BE2C (cell line): ENCODE data around the gene PPP2R5C.
"Not testable (repeated sequence)": the region's sequence is repeated elsewhere in the genome, so short reads cannot be mapped to it uniquely, and the experiment has no call there.

Experiments
- DNase-seq: peaks from one replicate; pipeline ENCODE4 v3.0.0-alpha.2; 2020
- H3K27me3 ChIP-seq: fragments of 250-450 bp; sonication (Bioruptor Pico); 2 replicates; pipeline ENCODE4 v1.5.1; 2020; ENCODE audit warnings: mild to moderate bottlenecking
- H3K36me3 ChIP-seq: fragments of 250-450 bp; sonication (Bioruptor Pico); 2 replicates; pipeline ENCODE4 v1.5.1; 2020; ENCODE audit warnings: mild to moderate bottlenecking
- H3K4me1 ChIP-seq: fragments of 250-450 bp; sonication (Bioruptor Pico); 2 replicates; pipeline ENCODE4 v1.5.1; 2020
- H3K4me3 ChIP-seq: 2 replicates; pipeline ENCODE4 v1.5.1; 2011; ENCODE audit warnings: low read depth, low read length
- H3K9me3 ChIP-seq: fragments of 250-450 bp; sonication (Bioruptor Pico); 2 replicates; pipeline ENCODE4 v1.5.1; 2020
- CTCF ChIP-seq: IDR thresholded peaks from 2 replicates; pipeline ENCODE4 v1.5.1; 2012; ENCODE audit warnings: mild to moderate bottlenecking, low read depth, low read length

PPP2R5C gene

GRCh38 chr14:101737414-101738339, 23.8 kb upstream of the PPP2R5C start:
- Histone ChIP-seq H3K9me3 (no peaks in the 10 kb centered on the region; the same call in 1 of the 2 replicates), H3K4me1 (no peaks in the 10 kb centered on the region), H3K4me3 (no peak overlapping the region), H3K27me3 (no peaks in the 10 kb centered on the region), H3K36me3 (no peaks in the 10 kb centered on the region)
- peak; percentile 30; the same call in 1 of the 2 replicates for TF ChIP-seq CTCF
- no peak for DNase-seq

DNA sequence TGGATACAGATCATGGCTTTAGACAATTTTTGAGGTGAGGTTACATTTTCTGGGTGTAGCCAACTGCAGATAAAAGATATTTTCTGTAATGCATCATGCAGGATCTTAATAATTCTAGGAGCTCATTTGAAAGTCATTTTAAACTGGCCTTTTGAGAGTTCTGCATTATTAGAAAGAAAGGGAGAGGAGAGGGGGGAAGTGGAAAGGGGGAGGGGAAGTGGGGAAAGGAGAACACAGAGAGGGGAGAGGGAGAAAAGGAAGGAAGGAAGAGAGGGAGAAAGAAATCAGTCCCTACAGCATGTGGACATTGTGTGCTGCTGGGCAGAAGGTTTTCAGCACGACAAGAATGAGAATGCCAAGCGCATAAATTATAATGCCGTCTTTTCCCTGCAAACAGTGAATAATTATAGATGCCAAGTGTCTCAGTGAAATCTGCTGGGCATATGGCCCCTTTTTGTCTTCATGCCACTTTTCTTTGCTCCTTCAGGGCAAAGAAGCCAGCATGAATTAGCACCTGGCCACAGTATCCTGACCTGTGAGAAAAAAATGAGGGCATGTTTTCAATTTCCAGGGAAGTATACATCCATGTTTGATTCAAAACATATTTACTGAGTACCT, 22.7 kb upstream of the PPP2R5C start:
- Histone ChIP-seq H3K27me3 (no peaks in the 10 kb centered on the region), H3K36me3 (no peaks in the 10 kb centered on the region), H3K9me3 (no peaks in the 10 kb centered on the region; the same call in 1 of the 2 replicates), H3K4me1 (no peaks in the 10 kb centered on the region), H3K4me3 (no peak overlapping the region)
- no peak for TF ChIP-seq CTCF
- DNase-seq = no peak

DNA sequence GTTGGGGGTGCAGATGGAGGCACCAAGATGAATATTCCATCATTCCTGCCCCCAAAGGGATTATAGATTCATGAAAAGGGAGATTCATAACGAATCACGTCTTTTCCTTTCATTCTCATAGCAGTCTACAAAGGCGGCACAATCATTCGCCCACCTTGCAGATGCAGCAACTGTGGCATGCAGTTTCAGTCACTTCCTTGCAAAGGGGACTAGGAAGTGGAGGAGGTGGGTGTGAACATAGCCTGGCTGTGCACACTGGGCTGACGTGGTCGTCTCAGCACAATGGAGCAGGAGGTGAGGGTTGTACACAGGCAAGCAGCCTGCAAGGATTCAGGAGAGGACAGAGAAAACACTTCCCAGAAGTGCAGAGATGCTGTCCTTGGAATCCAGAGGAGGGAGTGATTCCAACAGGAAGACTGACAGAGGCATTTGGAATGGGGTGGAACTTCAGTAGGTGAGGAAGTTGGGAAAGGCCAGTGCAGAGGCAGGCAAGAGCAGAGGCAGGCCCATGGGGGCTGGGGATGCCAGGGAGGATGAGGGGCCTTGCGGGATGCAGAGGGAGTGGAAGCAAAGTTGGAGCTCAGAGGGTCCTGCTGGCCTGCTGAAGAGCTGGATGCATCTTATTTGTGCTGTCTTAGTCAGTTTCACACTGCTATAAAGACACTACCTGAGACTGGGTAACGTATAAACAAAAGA, 21.9 kb upstream of the PPP2R5C start:
- no peak for TF ChIP-seq CTCF
- no peak for DNase-seq

GRCh38 chr14:101740981-101741380, 20.5 kb upstream of the PPP2R5C start:
- no peaks in the 10 kb centered on the region for H3K4me1 ChIP-seq
- no peak for TF ChIP-seq CTCF
- no peak overlapping the region for H3K4me3 ChIP-seq
- no peaks in the 10 kb centered on the region; the same call in 1 of the 2 replicates for H3K9me3 ChIP-seq
- H3K27me3 ChIP-seq = no peaks in the 10 kb centered on the region
- DNase-seq = no peak
- H3K36me3 ChIP-seq = no peaks in the 10 kb centered on the region

More for the DNA sequence above, 21.9 kb upstream of the PPP2R5C start:
- Histone ChIP-seq H3K4me1 (no peaks in the 10 kb centered on the region), H3K4me3 (no peak overlapping the region), H3K36me3 (no peaks in the 10 kb centered on the region), H3K27me3 (no peaks in the 10 kb centered on the region), H3K9me3 (no peaks in the 10 kb centered on the region; the same call in 1 of the 2 replicates)

- Histone ChIP-seq H3K36me3 (no peaks in the 10 kb centered on the region), H3K27me3 (no peaks in the 10 kb centered on the region; the same call in none of the 2 replicates), H3K9me3 (no peaks in the 10 kb centered on the region; the same call in 1 of the 2 replicates), H3K4me3 (no peak overlapping the region), H3K4me1 (no peaks in the 10 kb centered on the region)
- TF ChIP-seq CTCF = no peak
- DNase-seq = no peak
Measured at GRCh38 chr14:101743701-101744100, 17.8 kb upstream of the PPP2R5C start.

GRCh38 chr14:101744382-101744781, 17.1 kb upstream of the PPP2R5C start:
- not testable (repeated sequence) for H3K27me3 ChIP-seq, H3K9me3 ChIP-seq, H3K4me1 ChIP-seq, DNase-seq, H3K4me3 ChIP-seq, H3K36me3 ChIP-seq

GRCh38 chr14:101749756-101750155, 11.8 kb upstream of the PPP2R5C start:
- peaks cover 14% of the 10 kb centered on the region for H3K27me3 ChIP-seq
- H3K4me1 ChIP-seq, H3K4me3 ChIP-seq, H3K9me3 ChIP-seq, DNase-seq, H3K36me3 ChIP-seq: not testable (repeated sequence)
